ENCODE measurements around the gene CELF5.
A peak's percentile ranks its signal among the peaks of the same experiment; 100 is the strongest.
"Not testable (repeated sequence)": the region's sequence is repeated elsewhere in the genome, so short reads cannot be mapped to it uniquely, and the experiment has no call there.

CELF5 gene

GRCh38 chr19:3292958-3293529 is 68.6 kb downstream of the CELF5 start:
- no peak for DNase-seq (ENCODE audit: low read depth in 3 of 3)

GRCh38 chr19:3293560-3293959 is 69.1 kb downstream of the CELF5 start:
- no peak for DNase-seq (ENCODE audit: low read depth in 3 of 3)

GRCh38 chr19:3294080-3294850 is 69.8 kb downstream of the CELF5 start:
- no peak for DNase-seq (ENCODE audit: low read depth in 3 of 3)

GRCh38 chr19:3295581-3295980 is 71.1 kb downstream of the CELF5 start:
- DNase-seq (ENCODE audit: low read depth in 3 of 3): no peak

GRCh38 chr19:3296034-3296433 is 71.6 kb downstream of the CELF5 start:
- no peak for DNase-seq (ENCODE audit: low read depth in 3 of 3)

- DNase-seq (ENCODE audit: low read depth in 3 of 3): no peak
Observed at GRCh38 chr19:3296446-3296845, 72.0 kb downstream of the CELF5 start.

- DNase-seq (ENCODE audit: low read depth in 3 of 3): no peak
Observed at GRCh38 chr19:3298853-3299449, 74.5 kb downstream of the CELF5 start.

- DNase-seq (ENCODE audit: low read depth in 3 of 3): not testable (repeated sequence)
Observed at GRCh38 chr19:3300566-3300965, 76.1 kb downstream of the CELF5 start.

GRCh38 chr19:3302755-3303154 is 78.3 kb downstream of the CELF5 start:
- no peak for DNase-seq (ENCODE audit: low read depth in 3 of 3)

- peak; percentile 58 to 66 (median 63) for DNase-seq (ENCODE audit: low read depth in 3 of 3)
Observed at GRCh38 chr19:3304871-3305423, 80.5 kb downstream of the CELF5 start.

- DNase-seq (ENCODE audit: low read depth in 3 of 3): no peak
Observed at GRCh38 chr19:3309724-3310123, 85.3 kb downstream of the CELF5 start.

GRCh38 chr19:3310280-3310679 is 85.8 kb downstream of the CELF5 start:
- DNase-seq (ENCODE audit: low read depth in 3 of 3): no peak

- no peak for DNase-seq (ENCODE audit: low read depth in 3 of 3)
Observed at GRCh38 chr19:3310711-3311110, 86.2 kb downstream of the CELF5 start.

- DNase-seq (ENCODE audit: low read depth in 3 of 3): no peak
Observed at GRCh38 chr19:3313199-3313575, 88.7 kb downstream of the CELF5 start.

- no peak for DNase-seq (ENCODE audit: low read depth in 3 of 3)
Observed at GRCh38 chr19:3314962-3315675, 90.7 kb downstream of the CELF5 start.

GRCh38 chr19:3315676-3315973 is 91.2 kb downstream of the CELF5 start:
- DNase-seq (ENCODE audit: low read depth in 3 of 3): no peak

- no peak for DNase-seq (ENCODE audit: low read depth in 3 of 3)
Observed at GRCh38 chr19:3316132-3316648, 91.7 kb downstream of the CELF5 start.

GRCh38 chr19:3316659-3317207 is 92.3 kb downstream of the CELF5 start:
- DNase-seq (ENCODE audit: low read depth in 3 of 3): no peak

- no peak for DNase-seq (ENCODE audit: low read depth in 3 of 3)
Observed at GRCh38 chr19:3319643-3320353, 95.3 kb downstream of the CELF5 start.

- DNase-seq (ENCODE audit: low read depth in 3 of 3): no peak
Observed at GRCh38 chr19:3320354-3320670, 95.9 kb downstream of the CELF5 start.

- no peak for DNase-seq (ENCODE audit: low read depth in 3 of 3)
Observed at GRCh38 chr19:3320853-3321252, 96.4 kb downstream of the CELF5 start.

Measured in stimulated activated CD4-positive, alpha-beta T cell treated with anti-CD3 and anti-CD28 coated beads, TNF-alpha, amount 100 ng/mL, for 4 hours (primary cell).